CD14-positive monocyte (primary cell): ENCODE results near the gene SPTBN5. TPM values are rescaled to one million over a fixed set of nuclear protein-coding genes. Genes with fewer than 3 reads are reported as not detected.

Experiments
- DNase-seq, 3 donors: peaks; one replicate each; pipeline ENCODE4 v3.0.0-alpha.2; 2011 to 2022
- H2AFZ ChIP-seq: 2 replicates; pipeline ENCODE4 v1.6.0; 2012; ENCODE audit warnings: mild to moderate bottlenecking, low read depth, low read length, inconsistent platforms; ENCODE audit not compliant: insufficient read depth, poor library complexity, severe bottlenecking
- H3K27ac ChIP-seq, 2 donors: 1 replicate in 1 of 2; 2 replicates in 1 of 2; pipeline ENCODE4 v1.5.1; 2012 to 2013; ENCODE audit warnings: low read length in 2 of 2, control low read depth in 1 of 2, inconsistent platforms in 1 of 2, low read depth in 1 of 2, mild to moderate bottlenecking in 1 of 2
- H3K27me3 ChIP-seq, 2 donors: one replicate each; pipeline versions ENCODE4 v1.6.0 to v1.6.1; 2011 to 2013; ENCODE audit warnings: low read length in 2 of 2; ENCODE audit not compliant: control insufficient read depth in 2 of 2, insufficient read depth in 2 of 2
- H3K36me3 ChIP-seq, 2 donors: replicated peaks in 1 of 2; 1 replicate in 1 of 2; 2 replicates in 1 of 2; pipeline versions ENCODE4 v1.5.1 to v1.6.1; 2012 to 2013; ENCODE audit warnings: low read length in 2 of 2, control low read depth in 1 of 2, inconsistent platforms in 1 of 2, mild to moderate bottlenecking in 1 of 2; ENCODE audit not compliant: insufficient read depth in 2 of 2, control insufficient read depth in 1 of 2
- H3K4me1 ChIP-seq, 2 donors: 1 replicate in 1 of 2; 2 replicates in 1 of 2; pipeline versions ENCODE4 v1.5.1 to v1.6.1; 2012 to 2013; ENCODE audit warnings: low read length in 2 of 2, control low read depth in 1 of 2, inconsistent platforms in 1 of 2, mild to moderate bottlenecking in 1 of 2, moderate library complexity in 1 of 2; ENCODE audit not compliant: insufficient read depth in 2 of 2, control insufficient read depth in 1 of 2
- H3K4me2 ChIP-seq: replicated peaks from 2 replicates; pipeline ENCODE3; 2012; ENCODE audit warnings: low read length, moderate library complexity, mild to moderate bottlenecking; ENCODE audit not compliant: poor library complexity, severe bottlenecking; ENCODE audit errors: extremely low read depth
- H3K4me3 ChIP-seq, 3 experiments: fragments of 200-600 bp in 1 of 3; sonication (generic) in 1 of 3; replicated peaks in 1 of 3; 1 replicate in 2 of 3; 2 replicates in 1 of 3; pipeline ENCODE4 v1.5.1; 2011 to 2013; ENCODE audit warnings: low read length in 3 of 3, mild to moderate bottlenecking in 3 of 3, control low read depth in 2 of 3, low read depth in 2 of 3, inconsistent platforms in 1 of 3, moderate library complexity in 1 of 3
- H3K79me2 ChIP-seq: 2 replicates; pipeline ENCODE4 v1.6.0; 2012; ENCODE audit warnings: mild to moderate bottlenecking, control low read depth, inconsistent platforms, low read length, moderate library complexity; ENCODE audit not compliant: insufficient read depth
- H3K9ac ChIP-seq: 2 replicates; pipeline ENCODE4 v1.6.0; 2017; ENCODE audit warnings: low read length, mild to moderate bottlenecking; ENCODE audit not compliant: insufficient read depth, poor library complexity, severe bottlenecking
- H3K9me3 ChIP-seq, 2 donors: replicated peaks in 1 of 2; 1 replicate in 1 of 2; 2 replicates in 1 of 2; pipeline versions ENCODE4 v1.5.1 to v1.6.1; 2012 to 2013; ENCODE audit warnings: low read length in 2 of 2, control low read depth in 1 of 2; ENCODE audit not compliant: control insufficient read depth in 1 of 2, insufficient read depth in 1 of 2
- H4K20me1 ChIP-seq: 2 replicates; pipeline ENCODE4 v1.6.0; 2012; ENCODE audit warnings: mild to moderate bottlenecking, low read length, control low read depth, moderate library complexity; ENCODE audit not compliant: insufficient read depth
- H3K27ac Mint-ChIP-seq, 7 donors: one replicate each; pipeline ENCODE4 v1.8.0; 2020; ENCODE audit warnings: mild to moderate bottlenecking in 7 of 7, mixed read lengths in 7 of 7, moderate library complexity in 6 of 7, inconsistent platforms in 2 of 7
- H3K27me3 Mint-ChIP-seq, 3 donors: one replicate each; pipeline ENCODE4 v1.8.0; 2021 to 2022; ENCODE audit warnings: low read depth in 3 of 3, mild to moderate bottlenecking in 3 of 3, mixed read lengths in 3 of 3, moderate library complexity in 3 of 3, inconsistent platforms in 1 of 3
- H3K36me3 Mint-ChIP-seq, 2 donors: one replicate each; pipeline ENCODE4 v1.8.0; 2020; ENCODE audit warnings: mixed read lengths in 2 of 2, inconsistent platforms in 1 of 2, mild to moderate bottlenecking in 1 of 2
- H3K4me1 Mint-ChIP-seq: one replicate; pipeline ENCODE4 v1.8.0; 2020; ENCODE audit warnings: mild to moderate bottlenecking, mixed read lengths
- H3K4me3 Mint-ChIP-seq, 2 donors: one replicate each; pipeline ENCODE4 v1.8.0; 2020; ENCODE audit warnings: mild to moderate bottlenecking in 2 of 2, mixed read lengths in 2 of 2, moderate library complexity in 1 of 2
- H3K9me3 Mint-ChIP-seq, 7 donors: one replicate each; pipeline ENCODE4 v1.8.0; 2020 to 2022; ENCODE audit warnings: mixed read lengths in 7 of 7, mild to moderate bottlenecking in 6 of 7, moderate library complexity in 6 of 7, inconsistent platforms in 2 of 7
- CTCF ChIP-seq: fragments of 200-600 bp; IDR thresholded peaks from one replicate; pipeline ENCODE4 v1.8.0; 2022; ENCODE audit warnings: antibody characterized with exemption, mild to moderate bottlenecking
- WGBS: methylation state at CpG from one replicate; pipeline ENCODE4 v1.1.5; 2013; ENCODE audit warnings: missing lambda C conversion rate; ENCODE audit not compliant: insufficient coverage; 5-methylcytosine and 5-hydroxymethylcytosine counted together
- intact Hi-C, 2 donors: fragments of 100-400 bp; cut with micrococcal nuclease; formaldehyde crosslinking; loops; one replicate each; pipeline versions ENCODE4 v1.15.0 to v1.15.1; 2023
- polyA minus RNA-seq: library from RNA; depleted of rRNA, polyadenylated mRNA; stranded (reverse); fragments of >200 nt; gene quantifications from 2 replicates; pipeline ENCODE4 v1.2.3, GENCODE V29; 2012
- polyA plus RNA-seq, 3 donors: library from polyadenylated mRNA; depleted of rRNA in 1 of 3; unstranded in 2 of 3; stranded (reverse) in 1 of 3; fragments of 300-500 nt in 2 of 3; fragments of >200 nt in 1 of 3; fragmentation: Illumina TruSeq in 2 of 3; gene quantifications; 1 replicate in 2 of 3; 2 replicates in 1 of 3; pipeline ENCODE4 v1.2.3, GENCODE V29; 2012 to 2021
- total RNA-seq, 12 experiments: library from RNA in 1 of 12; stranded (reverse) in 1 of 12; fragments of 120-200 nt in 1 of 12; gene quantifications; one replicate each; pipeline ENCODE4 v1.2.4 and lab custom pipeline; 2013 to 2026; ENCODE audit warnings: mixed read lengths in 6 of 12, inconsistent platforms in 1 of 12

SPTBN5 gene
- total RNA-seq (2013) = 1.0 TPM
- polyA plus RNA-seq = under 1 TPM in 1 of 3 donors, not detected in 2; 0.29 TPM
- 0.16 and 0.42 TPM in 2 replicates for polyA minus RNA-seq
- total RNA-seq (lab: John Stamatoyannopoulos, UW) = 13.8 to 93.1 (median 37.1) reads per million in 11 experiments

- Mint-ChIP-seq H3K36me3 (peaks cover 18 to 20% of the 10 kb centered on the region in 2 donors), H3K4me3 (peak within 1 kb of the TSS; percentile 66 to 80), H3K27ac (peak within 1 kb of the TSS; percentile 77 to 96 (median 90)), H3K27me3 (peaks cover 0 to 2% (median 2%) of the 10 kb centered on the region in 3 donors), H3K9me3 (peaks cover 0 to 4% (median 0%) of the 10 kb centered on the region in 7 donors), H3K4me1 (peaks cover 31% of the 10 kb centered on the region)
- no peak for TF ChIP-seq CTCF
- intact Hi-C loops = no loop called here
- peak within 1 kb of the TSS in 1 of 3 experiments; percentile 56 for H3K4me3 ChIP-seq
- peaks cover 10 to 19% of the 10 kb centered on the region in 2 donors for H3K36me3 ChIP-seq
- no peaks in the 10 kb centered on the region for H3K27me3 ChIP-seq
- peak within 1 kb of the TSS in 1 of 2 donors; percentile 81 for H3K27ac ChIP-seq
- 95% methylated on average over 11 of the region's 15 CpGs for WGBS
- no peaks in the 10 kb centered on the region for H4K20me1 ChIP-seq
- no peak for DNase-seq
- peaks cover 25 to 28% of the 10 kb centered on the region in 2 donors for H3K4me1 ChIP-seq
- H3K9me3 ChIP-seq = no peaks in the 10 kb centered on the region
- peak within 1 kb of the TSS; percentile 65 for H3K9ac ChIP-seq
- peak within 1 kb of the TSS; percentile 76 for H3K4me2 ChIP-seq
- peak within 1 kb of the TSS; percentile 62 for H2AFZ ChIP-seq
- no peaks in the 10 kb centered on the region for H3K79me2 ChIP-seq
Measured at GRCh38 chr15:41893422-41894250, at the start of gene SPTBN5. Gene SPTBN5, minus strand, starts transcription at chr15:41894053. Its CDS starts 556 bp downstream, at chr15:41893497.

- H3K9me3 Mint-ChIP-seq = peaks cover 0 to 2% (median 0%) of the 10 kb centered on the region in 7 donors
- Histone ChIP-seq H3K4me3 (no peak overlapping the region), H3K79me2 (peaks cover 51% of the 10 kb centered on the region), H3K9ac (no peak overlapping the region), H4K20me1 (peaks cover 49% of the 10 kb centered on the region), H2AFZ (no peak overlapping the region), H3K4me2 (no peak overlapping the region), H3K4me1 (peaks cover 4 to 5% of the 10 kb centered on the region in 2 donors), H3K36me3 (peaks cover 61 to 100% of the 10 kb centered on the region in 2 donors), H3K9me3 (no peaks in the 10 kb centered on the region), H3K27me3 (no peaks in the 10 kb centered on the region), H3K27ac (peak overlapping the region in 1 of 2 donors; percentile 32)
- intact Hi-C loops = no loop called here
- peaks cover 75 to 91% of the 10 kb centered on the region in 2 donors for H3K36me3 Mint-ChIP-seq
- no peak for DNase-seq
- WGBS = 85% methylated on average over 7 of the region's 7 CpGs
- peak overlapping the region in 5 of 7 donors; percentile 20 to 78 (median 53) for H3K27ac Mint-ChIP-seq
- TF ChIP-seq CTCF = no peak
- peak overlapping the region in 1 of 2 donors; percentile 34 for H3K4me3 Mint-ChIP-seq
- peaks cover 5% of the 10 kb centered on the region for H3K4me1 Mint-ChIP-seq
- H3K27me3 Mint-ChIP-seq = peaks cover 0 to 3% (median 0%) of the 10 kb centered on the region in 3 donors
Measured at GRCh38 chr15:41942886-41943285, 49.0 kb upstream of the SPTBN5 start.
